ENCODE measurements around the gene NSMF. TPM values are rescaled to one million over a fixed set of nuclear protein-coding genes. Genes with fewer than 3 reads are reported as not detected.

NSMF gene
- polyA plus RNA-seq, 1 donor (not counting 4 experiments of a cell fraction or from before 2014, with no cell fraction given) = 29.5 TPM

GRCh38 chr9:137433916-137434431 lies 25.2 kb downstream of the NSMF start:
- Histone ChIP-seq H3K9me1 (ENCODE audit: control insufficient read depth, extremely low read depth, insufficient read depth, low read length) (no peaks in the 10 kb centered on the region), H3K27ac (ENCODE audit: control insufficient read depth, insufficient read depth, low read length) (no peak overlapping the region), H4K20me1 (ENCODE audit: control insufficient read depth, extremely low read depth, insufficient read depth, low read length) (no peaks in the 10 kb centered on the region), H2AFZ (ENCODE audit: control insufficient read depth, low read length) (no peak overlapping the region), H3K4me3 (ENCODE audit: control insufficient read depth in 2 of 3, extremely low read depth in 1 of 3, insufficient read depth in 2 of 3, low read depth in 1 of 3, low read length in 3 of 3) (no peak overlapping the region), H3K4me2 (ENCODE audit: control insufficient read depth, extremely low read depth, insufficient read depth, low read depth, low read length) (no peak overlapping the region), H3K79me2 (ENCODE audit: control insufficient read depth, insufficient read depth, low read length) (no peaks in the 10 kb centered on the region), H3K27me3 (ENCODE audit: control insufficient read depth, extremely low read depth, insufficient read depth, low read length) (peaks cover 17% of the 10 kb centered on the region), H3K9ac (ENCODE audit: control insufficient read depth, extremely low read depth, insufficient read depth, low read length) (no peak overlapping the region), H3K4me1 (ENCODE audit: control insufficient read depth, extremely low read depth, insufficient read depth, low read length) (no peaks in the 10 kb centered on the region), H3K9me3 (ENCODE audit: control insufficient read depth, low read depth, low read length) (no peaks in the 10 kb centered on the region), H3K36me3 (ENCODE audit: control insufficient read depth in 2 of 2, extremely low read depth in 1 of 2, insufficient read depth in 2 of 2, low read length in 2 of 2) (no peaks in the 10 kb centered on the region)
- TF ChIP-seq CTCF (optimal IDR thresholded peaks at IDR 0.05 in 1 of 3, IDR thresholded peaks at IDR 0.05 in 1 of 3, conservative IDR thresholded peaks at IDR 0.05 in 1 of 3; ENCODE audit: extremely low read depth in 1 of 3, insufficient read depth in 2 of 3, low read length in 3 of 3) = no peak
- no peak for TF ChIP-seq EZH2 (IDR thresholded peaks at IDR 0.05; ENCODE audit: low read length)
- DNase-seq (ENCODE audit: low read depth, low spot score) (no peak), FAIRE-seq (no peak)
- dilution Hi-C loops (cut with MboI; ENCODE audit: extremely low pct_ligation_motif_present, low sequenced_read_pairs) = no loop called here

- H3K4me2 ChIP-seq (ENCODE audit: control insufficient read depth, extremely low read depth, insufficient read depth, low read depth, low read length) = no peak overlapping the region
- FAIRE-seq (no peak), DNase-seq (ENCODE audit: low read depth, low spot score) (no peak)
- H3K27ac ChIP-seq (ENCODE audit: control insufficient read depth, insufficient read depth, low read length) = no peak overlapping the region
- dilution Hi-C loops (cut with MboI; ENCODE audit: extremely low pct_ligation_motif_present, low sequenced_read_pairs) = no loop called here
- no peak overlapping the region for H2AFZ ChIP-seq (ENCODE audit: control insufficient read depth, low read length)
- no peak overlapping the region for H3K4me3 ChIP-seq (ENCODE audit: control insufficient read depth in 2 of 3, extremely low read depth in 1 of 3, insufficient read depth in 2 of 3, low read depth in 1 of 3, low read length in 3 of 3)
- H4K20me1 ChIP-seq (ENCODE audit: control insufficient read depth, extremely low read depth, insufficient read depth, low read length) = no peaks in the 10 kb centered on the region
- H3K9me1 ChIP-seq (ENCODE audit: control insufficient read depth, extremely low read depth, insufficient read depth, low read length) = no peaks in the 10 kb centered on the region
- H3K4me1 ChIP-seq (ENCODE audit: control insufficient read depth, extremely low read depth, insufficient read depth, low read length) = no peaks in the 10 kb centered on the region
- no peak overlapping the region for H3K9ac ChIP-seq (ENCODE audit: control insufficient read depth, extremely low read depth, insufficient read depth, low read length)
- no peaks in the 10 kb centered on the region for H3K79me2 ChIP-seq (ENCODE audit: control insufficient read depth, insufficient read depth, low read length)
- TF ChIP-seq CTCF (optimal IDR thresholded peaks at IDR 0.05 in 1 of 3, IDR thresholded peaks at IDR 0.05 in 1 of 3, conservative IDR thresholded peaks at IDR 0.05 in 1 of 3; ENCODE audit: extremely low read depth in 1 of 3, insufficient read depth in 2 of 3, low read length in 3 of 3) = no peak
- TF ChIP-seq EZH2 (IDR thresholded peaks at IDR 0.05; ENCODE audit: low read length) = no peak
- H3K36me3 ChIP-seq (ENCODE audit: control insufficient read depth in 2 of 2, extremely low read depth in 1 of 2, insufficient read depth in 2 of 2, low read length in 2 of 2) = no peaks in the 10 kb centered on the region
- H3K9me3 ChIP-seq (ENCODE audit: control insufficient read depth, low read depth, low read length) = no peaks in the 10 kb centered on the region
- peaks cover 15% of the 10 kb centered on the region for H3K27me3 ChIP-seq (ENCODE audit: control insufficient read depth, extremely low read depth, insufficient read depth, low read length)
Measured at GRCh38 chr9:137433349-137433915, 25.7 kb downstream of the NSMF start.

Measured in keratinocyte (primary cell).